HG02885 (cell line): ENCODE measurements around the gene RILP.
A peak's percentile ranks its signal among the peaks of the same experiment; 100 is the strongest.

Experiments
- ATAC-seq: cut with Tn5 transposase; IDR thresholded peaks from one replicate; pipeline ENCODE4 v1.9.1; 2021; ENCODE audit warnings: mild to moderate bottlenecking; ENCODE audit not compliant: unreplicated experiment, poor library complexity

The RILP gene

DNA sequence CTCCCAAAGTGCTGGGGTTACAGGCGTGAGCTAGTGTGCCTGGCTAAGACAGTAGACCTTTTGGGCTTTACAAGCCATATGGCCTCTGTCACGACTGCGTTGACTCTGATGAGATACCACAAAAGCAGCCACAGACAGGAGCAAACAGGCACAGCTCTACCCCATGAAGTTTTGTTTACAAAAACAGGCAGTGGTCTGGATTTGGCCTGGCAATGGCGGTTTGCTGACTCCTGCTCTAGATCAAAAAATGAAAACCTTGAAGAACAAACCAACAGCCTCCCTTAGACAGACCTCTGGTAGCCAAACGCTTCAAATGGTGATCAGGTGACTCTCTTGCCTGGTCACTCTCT is 41.7 kb downstream of the RILP start:
- ATAC-seq = no peak

GRCh38 chr17:1606352-1606985 is 43.2 kb downstream of the RILP start:
- peak; percentile 38 for ATAC-seq

GRCh38 chr17:1605681-1606351 is 43.9 kb downstream of the RILP start:
- no peak for ATAC-seq

- ATAC-seq = no peak
These were observed 44.7 kb downstream of the RILP start for GRCh38 chr17:1604831-1605528.

DNA sequence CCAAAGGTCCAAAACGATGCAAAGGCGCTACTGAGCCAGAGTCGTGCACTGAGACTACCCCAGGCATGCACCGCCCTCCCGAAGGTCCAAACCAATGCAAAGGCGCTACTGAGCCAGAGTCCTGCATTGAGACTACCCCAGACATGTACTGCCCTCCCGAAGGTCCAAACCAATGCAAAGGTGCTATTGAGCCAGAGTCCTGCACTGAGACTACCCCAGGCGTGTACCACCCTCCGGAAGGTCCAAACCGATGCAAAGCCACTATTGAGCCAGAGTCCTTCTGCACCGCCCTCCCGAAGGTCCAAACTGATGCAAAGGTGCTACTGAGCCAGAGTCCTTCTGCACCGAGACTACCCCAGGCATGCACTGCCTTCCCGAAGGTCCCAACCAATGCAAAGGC is 48.1 kb downstream of the RILP start:
- no peak for ATAC-seq

GRCh38 chr17:1598399-1599095 is 51.1 kb downstream of the RILP start:
- no peak for ATAC-seq

- no peak for ATAC-seq
These were observed 51.8 kb downstream of the RILP start for GRCh38 chr17:1597861-1598342.
